Liver (tissue), 9 donors: ENCODE data around the gene XPO5. TPM values are rescaled to one million over a fixed set of nuclear protein-coding genes. Genes with fewer than 3 reads are reported as not detected.

Source experiments
- DNase-seq: peaks from one replicate; pipeline ENCODE4 v3.0.0-alpha.2; 2017; ENCODE audit warnings: low spot score
- H3K27ac ChIP-seq, 2 donors: one replicate each; pipeline ENCODE4 v1.7.0; 2013; ENCODE audit warnings: inconsistent platforms in 2 of 2, low read length in 2 of 2, control low read depth in 1 of 2, low read depth in 1 of 2, mild to moderate bottlenecking in 1 of 2
- H3K27me3 ChIP-seq, 4 donors: one replicate each; pipeline versions ENCODE4 v1.6.1 to v1.7.0; 2013; ENCODE audit warnings: low read length in 3 of 4, inconsistent platforms in 1 of 4, mild to moderate bottlenecking in 1 of 4, moderate library complexity in 1 of 4; ENCODE audit not compliant: control insufficient read depth in 4 of 4, insufficient read depth in 4 of 4
- H3K36me3 ChIP-seq, 4 donors: one replicate each; pipeline versions ENCODE4 v1.6.1 to v1.7.0; 2013; ENCODE audit warnings: low read length in 3 of 4, mild to moderate bottlenecking in 3 of 4, low read depth in 1 of 4, moderate library complexity in 1 of 4; ENCODE audit not compliant: control insufficient read depth in 4 of 4, insufficient read depth in 3 of 4
- H3K4me1 ChIP-seq, 4 donors: one replicate each; pipeline versions ENCODE4 v1.6.1 to v1.7.0; 2013; ENCODE audit warnings: low read length in 3 of 4, mild to moderate bottlenecking in 3 of 4, moderate library complexity in 1 of 4; ENCODE audit not compliant: control insufficient read depth in 4 of 4, insufficient read depth in 4 of 4
- H3K4me3 ChIP-seq, 3 donors: one replicate each; pipeline versions ENCODE4 v1.6.1 to v1.7.0; 2013; ENCODE audit warnings: low read length in 3 of 3, control low read depth in 1 of 3, low read depth in 1 of 3, mild to moderate bottlenecking in 1 of 3
- H3K9ac ChIP-seq, 2 donors: one replicate each; pipeline ENCODE4 v1.7.0; 2013; ENCODE audit warnings: low read length in 2 of 2, mild to moderate bottlenecking in 2 of 2, moderate library complexity in 2 of 2, control low read depth in 1 of 2, low read depth in 1 of 2
- H3K9me3 ChIP-seq, 4 donors: one replicate each; pipeline versions ENCODE4 v1.6.1 to v1.7.0; 2013; ENCODE audit warnings: low read length in 3 of 4; ENCODE audit not compliant: control insufficient read depth in 4 of 4
- ATF3 ChIP-seq: IDR thresholded peaks from 2 replicates; pipeline ENCODE4 v1.6.1; 2016; ENCODE audit warnings: antibody characterized with exemption
- CTCF ChIP-seq: fragments of 150-350 bp; IDR thresholded peaks from 2 replicates; pipeline ENCODE4 v1.5.1; 2017; ENCODE audit warnings: improper control_type of control experiment, low read depth, low read length; ENCODE audit not compliant: missing input control
- EGR1 ChIP-seq, 2 donors: IDR thresholded peaks; 2 replicates each; pipeline ENCODE4 v1.6.1; 2016 to 2018; ENCODE audit warnings: antibody characterized with exemption in 2 of 2, low read depth in 2 of 2
- FOXA1 ChIP-seq: IDR thresholded peaks from 2 replicates; pipeline ENCODE4 v1.6.1; 2016; ENCODE audit warnings: antibody characterized with exemption
- FOXA2 ChIP-seq: IDR thresholded peaks from 2 replicates; pipeline ENCODE4 v1.6.1; 2016; ENCODE audit warnings: antibody characterized with exemption
- GABPA ChIP-seq, 2 donors: IDR thresholded peaks in 1 of 2; conservative IDR thresholded peaks in 1 of 2; 2 replicates each; pipeline ENCODE4 v1.6.1; 2016; ENCODE audit warnings: antibody characterized with exemption in 2 of 2, mild to moderate bottlenecking in 1 of 2, moderate library complexity in 1 of 2
- HNF4G ChIP-seq: IDR thresholded peaks from 2 replicates; pipeline ENCODE4 v1.6.1; 2016; ENCODE audit warnings: antibody characterized with exemption
- JUND ChIP-seq, 2 donors: IDR thresholded peaks; 2 replicates each; pipeline ENCODE4 v1.6.1; 2016; ENCODE audit warnings: antibody characterized with exemption in 2 of 2
- MAX ChIP-seq: IDR thresholded peaks from 2 replicates; pipeline ENCODE4 v1.6.1; 2016; ENCODE audit warnings: antibody characterized with exemption
- NR2F2 ChIP-seq: IDR thresholded peaks from 2 replicates; pipeline ENCODE4 v1.6.1; 2016; ENCODE audit warnings: antibody characterized with exemption
- RAD21 ChIP-seq, 2 donors: IDR thresholded peaks; 2 replicates each; pipeline ENCODE4 v1.6.1; 2016; ENCODE audit warnings: antibody characterized with exemption in 2 of 2, mild to moderate bottlenecking in 2 of 2
- REST ChIP-seq: IDR thresholded peaks from 2 replicates; pipeline ENCODE4 v1.6.1; 2016; ENCODE audit warnings: antibody characterized with exemption, mild to moderate bottlenecking
- RXRA ChIP-seq, 2 donors: IDR thresholded peaks; 2 replicates each; pipeline ENCODE4 v1.6.1; 2017 to 2018; ENCODE audit warnings: antibody characterized with exemption in 2 of 2, mild to moderate bottlenecking in 1 of 2
- SP1 ChIP-seq: IDR thresholded peaks from 2 replicates; pipeline ENCODE4 v1.6.1; 2018; ENCODE audit warnings: antibody characterized with exemption, mild to moderate bottlenecking
- YY1 ChIP-seq: IDR thresholded peaks from 2 replicates; pipeline ENCODE4 v1.6.1; 2016; ENCODE audit warnings: antibody characterized with exemption, mild to moderate bottlenecking
- WGBS: extraction: QIAGEN DNeasy Blood & Tissue Kit; methylation state at CpG from one replicate; pipeline ENCODE4 v1.1.7; 2013; 5-methylcytosine and 5-hydroxymethylcytosine counted together
- polyA plus RNA-seq, 2 donors: library from polyadenylated mRNA; stranded (reverse) in 1 of 2; unstranded in 1 of 2; fragments of 200-250 nt in 1 of 2; fragments of >200 nt in 1 of 2; fragmentation: Nextera tagmentation in 1 of 2; extraction: Ambion mirVana in 1 of 2; gene quantifications; one replicate each; pipeline versions ENCODE4 v1.2.1 to v1.2.3, GENCODE V29; 2013 to 2015
- total RNA-seq, 2 donors: library from RNA; depleted of rRNA; stranded (reverse); fragments of >200 nt; gene quantifications; one replicate each; pipeline ENCODE4 v1.2.3, GENCODE V29; 2014
- donor health status: healthy.
- donor health status: healthy.
- donor health status: healthy.
- donor health status: healthy.
- donor health status: healthy.

XPO5 gene
- total and polyA plus RNA-seq, 4 donors, result 6.1 to 15.8 (median 9.8) TPM

GRCh38 chr6:43495409-43495941 lies 80.4 kb downstream of the XPO5 start (continued):
- no peak for TF ChIP-seq ATF3

GRCh38 chr6:43494766-43495165 lies 81.1 kb downstream of the XPO5 start:
- 96% methylated on average over 4 of the region's 4 CpGs for whole genome bisulfite sequencing
- H3K4me1 ChIP-seq, result peaks cover 15 to 52% (median 39%) of the 10 kb centered on the region in 4 donors

More at GRCh38 chr6:43494766-43495165, 81.1 kb downstream of the XPO5 start:
- TF ChIP-seq RAD21 (IDR thresholded peaks at IDR 0.05) (no peak), CTCF (no peak), MAX (no peak), GABPA (IDR thresholded peaks at IDR 0.05 in 1 of 2, conservative IDR thresholded peaks at IDR 0.05 in 1 of 2) (no peak), EGR1 (IDR thresholded peaks at IDR 0.05; ENCODE audit: low read depth in 2 of 2) (no peak), NR2F2 (no peak), REST (no peak), HNF4G (no peak), FOXA1 (no peak), ATF3 (no peak), JUND (IDR thresholded peaks at IDR 0.05) (no peak), SP1 (no peak), YY1 (no peak), FOXA2 (no peak), RXRA (IDR thresholded peaks at IDR 0.05) (no peak)
- no peaks in the 10 kb centered on the region for H3K9me3 ChIP-seq
- no peak for DNase-seq
- H3K36me3 ChIP-seq, result peaks cover 0 to 9% (median 2%) of the 10 kb centered on the region in 4 donors
- no peak overlapping the region for H3K9ac ChIP-seq
- H3K27ac ChIP-seq, result no peak overlapping the region
- no peak overlapping the region for H3K4me3 ChIP-seq
- no peaks in the 10 kb centered on the region for H3K27me3 ChIP-seq
